GM21528 (cell line): ENCODE measurements around the gene ANKRD44.

ENCODE experiments used
- ATAC-seq: cut with Tn5 transposase; IDR thresholded peaks from one replicate; pipeline ENCODE4 v1.9.1; 2021; ENCODE audit warnings: mild to moderate bottlenecking, moderate library complexity; ENCODE audit not compliant: unreplicated experiment, low FRiP score

ANKRD44 gene

GRCh38 chr2:197096649-197097048, 213.9 kb downstream of the ANKRD44 start:
- ATAC-seq: no peak

GRCh38 chr2:197092431-197092830, 218.1 kb downstream of the ANKRD44 start:
- ATAC-seq: no peak

- ATAC-seq: no peak
Measured at GRCh38 chr2:197090742-197091367, 219.7 kb downstream of the ANKRD44 start.

- ATAC-seq: no peak
Measured at GRCh38 chr2:197089655-197090054, 220.9 kb downstream of the ANKRD44 start.

- ATAC-seq: no peak
Measured at GRCh38 chr2:197088694-197089093, 221.9 kb downstream of the ANKRD44 start.

GRCh38 chr2:197086500-197086899, 224.1 kb downstream of the ANKRD44 start:
- ATAC-seq: no peak

GRCh38 chr2:197085665-197086064, 224.9 kb downstream of the ANKRD44 start:
- no peak for ATAC-seq

- ATAC-seq: no peak
Measured at GRCh38 chr2:197081294-197081693, 229.3 kb downstream of the ANKRD44 start.

- no peak for ATAC-seq
Measured at GRCh38 chr2:197080578-197081216, 229.9 kb downstream of the ANKRD44 start.

- no peak for ATAC-seq
Measured at GRCh38 chr2:197079832-197080555, 230.6 kb downstream of the ANKRD44 start.

- ATAC-seq: no peak
Measured at GRCh38 chr2:197079414-197079813, 231.2 kb downstream of the ANKRD44 start.

- no peak for ATAC-seq
Measured at GRCh38 chr2:197078535-197078934, 232.0 kb downstream of the ANKRD44 start.

- no peak for ATAC-seq
Measured at GRCh38 chr2:197077336-197077735, 233.2 kb downstream of the ANKRD44 start.

GRCh38 chr2:197076652-197077051, 233.9 kb downstream of the ANKRD44 start:
- no peak for ATAC-seq

GRCh38 chr2:197075754-197076337, 234.7 kb downstream of the ANKRD44 start:
- no peak for ATAC-seq

GRCh38 chr2:197075281-197075680, 235.3 kb downstream of the ANKRD44 start:
- no peak for ATAC-seq

- ATAC-seq: no peak
Measured at GRCh38 chr2:197073701-197074433, 236.7 kb downstream of the ANKRD44 start.

GRCh38 chr2:197073270-197073669, 237.3 kb downstream of the ANKRD44 start:
- no peak for ATAC-seq

GRCh38 chr2:197072533-197072932, 238.0 kb downstream of the ANKRD44 start:
- ATAC-seq: no peak

GRCh38 chr2:197071790-197072436, 238.7 kb downstream of the ANKRD44 start:
- ATAC-seq: no peak
